ENCODE data around the gene PDSS1. TPM values are rescaled to one million over a fixed set of nuclear protein-coding genes. Genes with fewer than 3 reads are reported as not detected.
A peak's percentile ranks its signal among the peaks of the same experiment; 100 is the strongest.

PDSS1 gene
- total and polyA plus RNA-seq, 2 of the 13 experiments (the other 11 are each of a cell fraction or from before 2014, with no cell fraction given): 18.7 to 19.3 TPM

GRCh38 chr10:26697922-26698608 is 564 bp downstream of the PDSS1 start (continued):
- TF ChIP-seq, protein P1, sequence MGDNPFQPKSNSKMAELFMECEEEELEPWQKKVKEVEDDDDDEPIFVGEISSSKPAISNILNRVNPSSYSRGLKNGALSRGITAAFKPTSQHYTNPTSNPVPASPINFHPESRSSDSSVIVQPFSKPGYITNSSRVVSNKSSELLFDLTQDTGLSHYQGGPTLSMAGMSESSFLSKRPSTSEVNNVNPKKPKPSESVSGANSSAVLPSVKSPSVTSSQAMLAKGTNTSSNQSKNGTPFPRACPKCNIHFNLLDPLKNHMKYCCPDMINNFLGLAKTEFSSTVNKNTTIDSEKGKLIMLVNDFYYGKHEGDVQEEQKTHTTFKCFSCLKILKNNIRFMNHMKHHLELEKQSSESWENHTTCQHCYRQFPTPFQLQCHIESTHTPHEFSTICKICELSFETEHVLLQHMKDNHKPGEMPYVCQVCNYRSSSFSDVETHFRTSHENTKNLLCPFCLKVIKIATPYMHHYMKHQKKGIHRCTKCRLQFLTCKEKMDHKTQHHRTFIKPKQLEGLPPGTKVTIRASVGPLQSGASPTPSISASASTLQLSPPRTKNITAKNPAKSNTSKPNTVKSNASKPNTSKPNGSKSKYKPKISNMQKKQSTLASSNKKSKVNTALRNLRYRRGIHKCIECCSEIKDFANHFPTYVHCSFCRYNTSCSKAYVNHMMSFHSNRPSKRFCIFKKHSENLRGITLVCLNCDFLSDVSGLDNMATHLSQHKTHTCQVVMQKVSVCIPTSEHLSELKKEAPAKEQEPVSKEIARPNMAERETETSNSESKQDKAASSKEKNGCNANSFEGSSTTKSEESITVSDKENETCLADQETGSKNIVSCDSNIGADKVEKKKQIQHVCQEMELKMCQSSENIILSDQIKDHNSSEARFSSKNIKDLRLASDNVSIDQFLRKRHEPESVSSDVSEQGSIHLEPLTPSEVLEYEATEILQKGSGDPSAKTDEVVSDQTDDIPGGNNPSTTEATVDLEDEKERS (CRISPR knock-in tag; IDR thresholded peaks at IDR 0.05): no peak
- TF ChIP-seq ZNF256 (CRISPR knock-in tag; conservative IDR thresholded peaks at IDR 0.05): 0 out of 2 replicates have a peak, but pooled peaks have one; percentile 23
- TF ChIP-seq KMT2A (CRISPR knock-in tag; IDR thresholded peaks at IDR 0.05): 0 out of 2 replicates have a peak, but pooled peaks have one; percentile 42
- peak; percentile 11 for TF ChIP-seq ASH2L (IDR thresholded peaks at IDR 0.05; ENCODE audit: insufficient read length, low read depth, low read length)
- TF ChIP-seq, protein P2, sequence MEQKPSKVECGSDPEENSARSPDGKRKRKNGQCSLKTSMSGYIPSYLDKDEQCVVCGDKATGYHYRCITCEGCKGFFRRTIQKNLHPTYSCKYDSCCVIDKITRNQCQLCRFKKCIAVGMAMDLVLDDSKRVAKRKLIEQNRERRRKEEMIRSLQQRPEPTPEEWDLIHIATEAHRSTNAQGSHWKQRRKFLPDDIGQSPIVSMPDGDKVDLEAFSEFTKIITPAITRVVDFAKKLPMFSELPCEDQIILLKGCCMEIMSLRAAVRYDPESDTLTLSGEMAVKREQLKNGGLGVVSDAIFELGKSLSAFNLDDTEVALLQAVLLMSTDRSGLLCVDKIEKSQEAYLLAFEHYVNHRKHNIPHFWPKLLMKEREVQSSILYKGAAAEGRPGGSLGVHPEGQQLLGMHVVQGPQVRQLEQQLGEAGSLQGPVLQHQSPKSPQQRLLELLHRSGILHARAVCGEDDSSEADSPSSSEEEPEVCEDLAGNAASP (CRISPR knock-in tag; IDR thresholded peaks at IDR 0.05; ENCODE audit: borderline replicate concordance): no peak
- no peak for TF ChIP-seq ZNF234 (CRISPR knock-in tag; conservative IDR thresholded peaks at IDR 0.05)
- TF ChIP-seq NFIC (IDR thresholded peaks at IDR 0.05; ENCODE audit: low read length): no peak
- TF ChIP-seq KMT2B (CRISPR knock-in tag; IDR thresholded peaks at IDR 0.05): peak; percentile 21; the same call in 1 of the 2 replicates
- TF ChIP-seq ZNF639 (CRISPR knock-in tag; conservative IDR thresholded peaks at IDR 0.05): no peak
- no peak; the same call in 1 of the 2 replicates for TF ChIP-seq PRMT3 (CRISPR knock-in tag; IDR thresholded peaks at IDR 0.05; ENCODE audit: borderline replicate concordance, low read depth)
- TF ChIP-seq MTF1 (CRISPR knock-in tag; IDR thresholded peaks at IDR 0.05): 0 out of 2 replicates have a peak, but pooled peaks have one; percentile 34
- no peak for TF ChIP-seq ZNF383 (CRISPR knock-in tag; IDR thresholded peaks at IDR 0.05; ENCODE audit: borderline replicate concordance)
- TF ChIP-seq SIX1 (CRISPR knock-in tag; IDR thresholded peaks at IDR 0.05; ENCODE audit: borderline replicate concordance): no peak
- TF ChIP-seq HNRNPK (IDR thresholded peaks at IDR 0.05; ENCODE audit: low read depth, low read length, poor library complexity, severe bottlenecking): no peak
- no peak for TF ChIP-seq IRX3 (CRISPR knock-in tag; IDR thresholded peaks at IDR 0.05; ENCODE audit: borderline replicate concordance, low read depth)
- no peak for TF ChIP-seq ZNF552 (CRISPR knock-in tag; IDR thresholded peaks at IDR 0.05; ENCODE audit: borderline replicate concordance)
- TF ChIP-seq, protein P3, sequence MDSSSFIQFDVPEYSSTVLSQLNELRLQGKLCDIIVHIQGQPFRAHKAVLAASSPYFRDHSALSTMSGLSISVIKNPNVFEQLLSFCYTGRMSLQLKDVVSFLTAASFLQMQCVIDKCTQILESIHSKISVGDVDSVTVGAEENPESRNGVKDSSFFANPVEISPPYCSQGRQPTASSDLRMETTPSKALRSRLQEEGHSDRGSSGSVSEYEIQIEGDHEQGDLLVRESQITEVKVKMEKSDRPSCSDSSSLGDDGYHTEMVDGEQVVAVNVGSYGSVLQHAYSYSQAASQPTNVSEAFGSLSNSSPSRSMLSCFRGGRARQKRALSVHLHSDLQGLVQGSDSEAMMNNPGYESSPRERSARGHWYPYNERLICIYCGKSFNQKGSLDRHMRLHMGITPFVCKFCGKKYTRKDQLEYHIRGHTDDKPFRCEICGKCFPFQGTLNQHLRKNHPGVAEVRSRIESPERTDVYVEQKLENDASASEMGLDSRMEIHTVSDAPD (CRISPR knock-in tag; IDR thresholded peaks at IDR 0.05): no peak
- TF ChIP-seq PBX3 (CRISPR knock-in tag; IDR thresholded peaks at IDR 0.05; ENCODE audit: borderline replicate concordance): no peak
- TF ChIP-seq ZFYVE20 (CRISPR knock-in tag; IDR thresholded peaks at IDR 0.05; ENCODE audit: borderline replicate concordance, low read depth): 0 out of 2 replicates have a peak, but pooled peaks have one; percentile 5
- TF ChIP-seq AGO2 (optimal IDR thresholded peaks at IDR 0.05; ENCODE audit: low read depth, low read length): no peak

All from HepG2 (cell line).